HG03135 (cell line): ENCODE results near the gene APP.

Source experiments
- ATAC-seq: cut with Tn5 transposase; IDR thresholded peaks from one replicate; pipeline ENCODE4 v1.9.1; 2021; ENCODE audit warnings: mild to moderate bottlenecking, moderate library complexity; ENCODE audit not compliant: unreplicated experiment

The APP gene

DNA sequence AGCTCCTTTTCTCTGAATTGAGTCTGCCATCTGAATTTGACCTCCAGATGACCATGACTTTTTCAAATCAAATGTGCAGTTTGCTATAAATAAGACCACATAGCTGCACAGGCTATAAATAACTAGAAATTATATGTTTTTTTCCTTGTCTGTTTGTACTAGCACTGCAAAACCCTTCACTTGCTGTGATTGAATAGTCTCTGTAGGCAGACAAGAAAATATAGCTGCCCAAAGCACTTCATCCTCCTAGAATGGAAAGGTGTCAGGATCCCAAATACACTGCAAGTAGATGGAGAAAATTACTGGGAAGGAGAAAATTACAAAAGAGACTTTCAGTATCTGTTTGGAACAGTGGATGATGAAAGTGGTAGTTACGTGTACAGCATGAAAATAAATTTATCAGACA lies 175.8 kb downstream of the APP start:
- no peak for ATAC-seq

DNA sequence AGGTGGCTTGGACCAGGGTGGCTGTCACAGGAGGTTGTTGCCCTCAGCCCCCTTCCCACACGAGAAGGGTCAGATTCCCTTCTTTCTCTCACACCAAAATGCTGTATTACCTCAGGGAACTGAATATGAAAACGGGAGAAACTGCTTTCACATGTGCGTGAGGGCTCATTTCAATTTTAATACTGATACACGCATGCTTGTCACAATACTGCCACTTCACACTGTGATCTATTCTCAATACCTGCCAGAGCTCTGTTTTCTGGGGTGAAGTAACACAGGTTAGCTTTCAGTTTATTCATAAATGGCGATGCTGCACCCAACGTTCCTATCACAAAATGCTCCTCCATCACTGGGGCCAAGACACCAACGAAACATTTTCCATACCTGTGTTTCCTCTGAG lies 181.8 kb downstream of the APP start:
- ATAC-seq, result no peak

DNA sequence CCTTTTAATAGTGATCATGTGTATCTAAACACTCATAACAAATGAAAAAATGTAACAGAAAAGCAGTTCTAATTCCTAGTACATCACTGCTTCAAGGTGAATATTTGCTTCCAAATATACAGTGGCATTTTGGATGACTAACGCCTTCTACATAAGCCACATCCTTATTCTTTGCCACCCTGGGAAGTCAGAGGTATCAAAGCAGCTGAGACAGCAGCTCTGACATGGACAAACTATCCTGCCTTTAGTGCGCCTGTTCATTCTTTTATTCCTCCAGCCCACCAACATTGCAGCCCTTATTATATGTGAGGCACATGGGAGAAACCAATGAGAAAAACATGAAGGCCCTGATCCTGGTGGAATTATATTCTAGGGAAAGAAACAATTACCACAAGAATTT lies 183.0 kb downstream of the APP start:
- no peak for ATAC-seq

DNA sequence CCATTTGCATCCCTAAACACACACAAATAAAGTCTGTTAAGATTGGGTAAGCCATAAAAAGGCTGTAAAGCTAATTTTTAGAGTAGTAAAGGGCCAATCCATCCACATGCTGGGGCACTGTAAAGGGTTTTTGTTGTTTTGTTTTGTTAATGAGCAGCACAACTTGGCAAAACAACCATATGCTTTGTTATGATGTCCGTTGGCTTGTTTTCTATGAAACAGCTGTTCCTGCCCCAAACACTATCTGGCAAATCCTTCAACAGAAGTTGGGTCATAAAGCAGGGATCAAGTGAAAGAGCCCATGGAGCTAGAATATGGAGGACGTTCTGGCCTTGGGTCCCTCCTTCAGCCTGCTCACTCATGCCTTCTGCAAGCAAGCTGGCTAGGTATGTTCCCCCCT lies 183.6 kb downstream of the APP start:
- no peak for ATAC-seq

DNA sequence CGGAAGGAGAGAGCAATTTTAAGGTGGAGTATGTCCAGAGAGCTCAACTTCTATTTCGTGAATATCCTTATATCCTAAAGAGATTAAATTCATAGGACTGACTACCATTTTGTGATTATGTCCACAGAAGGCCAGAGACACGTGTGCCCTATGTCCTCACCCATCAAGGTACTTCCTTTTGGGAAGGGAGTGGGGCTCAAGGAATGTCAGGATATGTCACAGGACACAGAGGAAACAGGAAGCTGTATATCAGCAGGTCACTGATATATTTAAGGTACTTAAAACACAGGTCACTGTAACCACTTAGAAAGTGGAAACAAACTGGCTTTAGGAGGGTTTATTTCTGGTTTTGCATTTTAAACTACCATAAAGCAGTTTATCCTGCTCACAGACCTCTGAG lies 184.6 kb downstream of the APP start:
- ATAC-seq, result no peak

DNA sequence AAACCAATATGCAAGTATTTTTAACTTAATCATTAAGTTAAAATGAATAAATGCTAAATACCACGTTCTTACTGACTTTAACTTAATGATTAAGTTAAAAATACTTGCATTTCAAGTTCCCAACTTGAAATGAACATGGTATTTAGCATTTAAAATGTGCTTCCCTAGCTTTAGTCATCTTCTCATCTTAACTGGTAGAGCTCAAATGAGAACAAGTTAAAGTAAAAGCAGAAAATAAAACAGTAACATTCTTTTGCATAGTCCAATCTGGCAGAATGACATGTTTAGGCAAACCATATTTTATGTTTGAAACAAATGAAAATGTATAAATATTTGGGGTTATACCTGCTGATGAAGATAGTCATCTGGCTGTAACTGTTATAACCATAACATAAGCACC lies 186.0 kb downstream of the APP start:
- ATAC-seq, result no peak

DNA sequence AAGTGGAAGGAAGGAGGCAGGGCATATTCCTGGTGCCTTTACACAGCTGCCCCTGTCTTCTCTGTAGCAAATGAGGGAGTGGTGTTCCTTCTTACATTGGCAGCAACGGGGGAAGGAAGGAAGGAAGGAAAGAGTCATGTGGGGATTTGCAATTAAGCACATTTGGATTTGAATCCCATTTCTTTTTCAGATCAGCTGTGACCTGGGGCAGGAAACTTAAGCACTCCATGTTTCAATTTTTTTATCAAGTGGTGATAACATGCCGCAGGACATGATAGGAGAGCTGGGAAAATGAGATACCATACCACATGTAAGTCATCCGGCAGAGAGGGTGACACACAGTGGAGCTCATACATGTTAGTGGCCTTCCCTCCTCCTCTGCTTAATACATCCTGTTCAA lies 186.8 kb downstream of the APP start:
- ATAC-seq, result no peak

DNA sequence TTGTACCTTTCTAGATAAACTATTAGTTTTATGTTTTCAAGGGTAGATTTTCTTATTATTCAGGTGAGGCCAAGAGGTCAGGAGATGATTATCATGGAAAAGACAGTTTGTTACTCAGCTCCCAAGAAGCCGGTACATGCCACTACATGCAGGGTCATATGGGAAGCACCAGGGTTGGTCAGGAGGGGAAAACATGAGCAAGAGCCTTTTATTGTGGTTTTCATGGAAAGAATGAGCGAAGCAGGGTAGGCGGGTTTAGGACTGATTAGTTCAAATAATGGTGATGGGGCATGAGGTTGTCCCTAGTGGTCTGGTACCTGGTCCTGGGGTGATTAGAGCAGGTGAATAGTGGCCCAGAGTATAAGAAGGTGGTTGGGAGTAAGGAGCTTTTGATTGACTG lies 189.9 kb downstream of the APP start:
- no peak for ATAC-seq

DNA sequence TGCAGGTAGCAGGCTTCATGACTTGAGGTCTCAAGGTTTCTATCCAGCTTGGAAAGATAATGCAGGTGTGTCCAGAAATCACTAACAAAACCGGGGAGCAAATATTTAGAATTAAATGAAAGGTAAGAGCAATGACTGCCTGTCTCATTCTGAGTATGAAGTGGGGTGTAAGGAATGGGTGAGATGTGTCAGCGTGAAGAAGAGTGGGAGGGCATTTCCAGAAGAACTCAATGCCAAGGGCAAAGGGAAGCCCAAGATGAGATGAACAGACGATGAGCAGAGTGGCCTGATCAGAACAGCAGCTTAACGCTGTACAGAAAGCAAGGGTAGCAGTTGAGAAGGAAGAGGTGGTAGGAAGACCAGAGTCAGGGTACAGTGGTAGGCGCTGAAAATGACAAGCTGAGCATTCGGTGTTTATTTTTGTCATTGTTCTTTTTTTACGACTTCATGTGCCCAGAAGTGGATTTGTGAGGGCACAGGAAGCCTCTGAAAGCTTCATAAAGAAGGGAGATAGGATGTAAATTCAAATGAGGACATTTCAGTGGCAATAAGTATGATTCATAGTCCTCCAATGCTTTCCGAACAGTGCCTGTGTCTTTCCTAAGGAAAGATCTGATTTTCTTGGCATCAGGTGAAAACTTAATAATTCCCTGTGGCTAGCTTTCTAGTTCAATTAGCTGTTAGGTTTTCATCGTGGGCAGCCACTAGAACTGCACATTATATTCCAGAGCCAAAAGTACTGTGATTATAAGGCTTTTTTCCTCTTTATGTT lies 190.5 kb downstream of the APP start:
- no peak for ATAC-seq

DNA sequence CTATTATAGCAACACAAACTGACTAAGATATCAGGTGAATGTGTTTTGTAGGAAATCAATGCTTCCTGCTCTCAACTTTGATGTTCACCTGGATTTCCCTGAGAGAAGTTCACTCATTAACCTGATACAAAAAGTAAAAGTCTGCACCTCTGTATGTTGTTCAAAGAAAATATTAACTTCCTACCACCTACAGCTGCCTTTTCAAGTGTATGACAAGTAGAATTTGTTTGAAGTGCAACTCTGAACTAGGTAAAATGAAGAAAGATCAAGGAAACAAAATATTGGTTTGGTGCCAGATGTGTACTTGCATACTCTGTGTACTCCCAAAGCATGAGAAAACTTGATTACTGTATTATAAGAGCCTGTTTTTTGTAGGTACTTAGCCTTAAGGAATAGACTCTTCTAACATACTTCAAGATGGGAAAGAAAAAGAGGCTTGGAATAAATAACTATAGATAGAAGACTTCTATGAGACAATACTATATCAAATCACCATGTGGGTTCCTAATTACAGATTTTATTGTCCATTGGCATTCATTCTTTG lies 193.4 kb downstream of the APP start:
- ATAC-seq, result no peak

DNA sequence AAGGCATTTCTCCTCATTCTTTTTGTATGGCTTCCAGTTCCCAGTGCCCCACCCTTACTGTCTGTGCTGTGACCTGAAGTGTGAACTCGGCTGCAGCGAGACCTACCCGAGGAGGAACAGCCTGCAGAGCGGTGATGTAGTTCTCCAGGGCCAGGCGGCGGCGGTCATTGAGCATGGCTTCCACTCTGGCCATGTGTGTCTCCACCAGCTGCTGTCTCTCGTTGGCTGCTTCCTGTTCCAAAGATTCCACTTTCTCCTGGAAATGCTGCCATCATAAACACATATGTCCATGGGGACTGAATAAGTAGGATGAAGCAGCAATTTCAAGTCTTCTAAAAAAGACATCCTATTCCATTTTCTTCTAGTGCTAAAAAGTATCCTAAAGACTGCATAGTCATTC lies 195.6 kb downstream of the APP start:
- ATAC-seq, result no peak

DNA sequence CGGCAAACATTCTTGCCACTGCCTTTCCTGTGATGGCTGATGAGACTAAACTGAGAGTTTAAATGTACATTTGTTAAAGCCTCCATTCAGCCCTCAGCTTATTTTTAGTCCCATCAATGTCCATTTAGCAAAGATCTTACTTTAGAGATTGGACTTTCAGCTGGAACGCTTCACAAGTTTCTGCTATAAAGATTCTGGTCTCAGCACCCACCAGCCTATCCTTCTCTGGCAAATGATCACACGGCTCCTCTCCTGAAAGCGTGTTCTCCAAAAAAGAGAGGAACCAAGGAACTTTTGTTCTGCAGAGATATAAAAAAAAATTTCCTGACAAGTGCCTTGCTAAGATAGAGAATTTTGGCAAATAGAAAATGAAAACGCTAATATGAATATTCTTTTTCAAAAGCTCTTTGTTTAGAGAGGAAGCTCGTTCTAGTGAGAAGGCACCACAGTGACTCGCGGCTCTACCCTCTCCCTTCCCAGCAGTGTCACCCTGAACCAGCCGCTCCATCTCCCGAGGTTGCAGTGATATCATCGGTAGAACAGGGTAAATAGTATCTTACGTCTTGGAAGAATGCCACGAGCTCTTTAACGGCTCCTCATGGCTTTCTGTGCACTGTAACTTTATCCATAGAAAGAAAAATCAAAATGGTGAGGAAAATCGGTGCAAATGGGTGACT lies 200.2 kb downstream of the APP start:
- no peak for ATAC-seq

DNA sequence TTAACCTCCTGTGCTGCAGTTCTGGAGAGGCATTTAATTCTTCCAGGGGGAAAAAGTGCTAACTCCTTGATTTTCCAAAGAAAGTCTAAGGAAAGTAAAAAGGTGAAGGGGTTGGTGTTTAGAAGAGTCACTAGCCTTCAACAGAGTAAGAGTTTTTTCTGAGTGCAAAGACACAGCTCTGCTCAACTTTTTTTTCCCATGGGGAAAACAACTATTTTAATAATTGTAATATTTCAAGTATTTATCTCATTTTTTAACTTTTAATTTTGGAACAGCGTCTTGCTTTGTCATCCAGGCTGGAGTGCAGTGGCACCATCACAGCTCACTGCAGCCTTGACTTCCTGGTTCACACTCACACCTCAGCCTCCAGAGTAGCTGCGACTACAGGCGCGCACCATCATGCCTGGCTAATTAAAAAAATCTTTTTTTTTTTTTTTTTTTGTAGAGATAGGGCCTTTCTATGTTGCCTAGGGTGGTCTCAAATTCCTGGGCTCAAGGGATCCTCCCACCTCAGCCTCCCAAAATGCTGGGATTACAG lies 202.6 kb downstream of the APP start:
- ATAC-seq, result peak; percentile 57

DNA sequence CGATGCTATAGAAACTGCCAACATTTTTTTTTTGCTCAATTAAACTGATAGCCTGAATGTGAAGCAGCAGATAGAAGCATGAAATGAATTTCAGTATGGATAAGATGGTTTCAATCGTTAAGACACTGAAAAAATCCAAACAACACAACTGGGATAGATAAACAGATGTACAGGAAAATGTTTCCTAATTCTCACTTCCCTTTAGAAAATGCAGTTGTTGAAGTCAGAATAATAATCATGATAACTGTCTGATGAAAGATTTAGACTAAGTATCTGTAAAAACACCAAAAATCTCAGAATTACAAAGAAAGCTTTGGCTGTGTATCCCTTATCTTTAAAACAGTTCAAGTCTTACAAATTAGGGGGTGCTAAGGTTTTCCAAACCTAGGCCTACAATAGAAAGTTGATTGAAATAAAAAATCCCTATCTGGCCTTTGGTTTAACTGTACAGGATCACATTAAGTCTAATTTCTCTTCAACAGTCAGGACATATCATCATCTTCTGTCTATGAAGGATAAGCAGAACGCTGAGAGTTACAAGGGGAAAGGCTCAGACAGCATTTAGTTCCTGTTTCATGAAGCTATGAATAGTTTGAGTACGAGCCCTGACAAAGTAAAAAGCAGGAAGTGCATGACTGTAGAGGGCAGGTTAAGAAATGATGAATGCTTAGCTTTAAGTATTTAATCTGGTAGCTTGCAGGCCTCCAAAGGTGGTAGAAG lies 203.2 kb downstream of the APP start:
- ATAC-seq, result peak; percentile 100

DNA sequence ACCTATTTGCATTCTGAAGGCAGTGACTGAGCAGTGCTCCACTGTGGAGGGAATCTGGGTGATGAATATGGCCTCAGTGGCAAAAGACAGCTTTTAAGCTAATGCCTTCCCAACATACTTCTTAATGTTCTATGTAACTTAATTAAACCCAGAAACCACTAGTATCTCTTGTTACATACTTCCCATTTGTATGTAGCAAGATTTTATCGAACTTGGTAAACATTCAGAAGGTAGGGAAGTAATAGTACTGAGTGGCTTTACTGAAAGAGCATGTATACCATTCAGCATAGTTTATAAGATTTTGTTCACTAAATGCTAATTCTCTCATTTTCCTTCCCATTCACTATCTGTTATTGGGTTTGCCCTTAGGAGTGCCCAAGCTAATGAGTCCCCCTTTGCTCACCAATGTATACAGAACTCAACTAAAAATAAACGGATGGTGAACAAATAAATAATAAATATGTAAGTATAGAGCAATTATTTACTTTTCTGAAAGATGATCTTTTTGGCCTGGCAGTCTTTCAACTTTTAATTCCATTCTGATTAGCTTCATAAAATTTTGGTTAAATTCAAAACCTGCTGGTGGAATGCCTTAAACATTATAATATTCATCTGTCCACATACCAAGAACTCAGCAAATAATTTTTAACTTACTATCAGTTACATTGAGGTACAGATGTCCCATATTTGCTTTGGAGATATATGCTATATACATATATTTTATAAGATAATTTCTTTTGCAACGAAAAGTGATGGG lies 204.4 kb downstream of the APP start:
- ATAC-seq, result no peak

DNA sequence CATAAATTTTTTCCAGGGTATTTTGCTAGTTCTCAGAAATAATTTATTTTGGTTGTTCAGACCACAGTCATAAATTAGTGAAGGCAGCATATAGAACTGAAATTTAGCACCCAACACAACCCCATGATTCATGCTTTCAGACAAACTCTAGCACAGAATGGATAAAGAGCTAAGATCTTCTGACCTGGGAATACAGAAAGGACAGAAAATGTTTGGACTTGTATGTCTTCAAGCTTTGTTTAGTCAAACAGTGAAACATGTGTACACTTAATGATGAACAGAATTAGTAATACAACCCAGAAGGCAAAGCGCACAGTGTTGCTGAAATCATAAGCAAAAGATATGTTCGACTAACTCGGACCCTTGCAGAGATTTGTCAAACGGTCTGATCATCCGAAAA lies 205.6 kb downstream of the APP start:
- ATAC-seq, result no peak

DNA sequence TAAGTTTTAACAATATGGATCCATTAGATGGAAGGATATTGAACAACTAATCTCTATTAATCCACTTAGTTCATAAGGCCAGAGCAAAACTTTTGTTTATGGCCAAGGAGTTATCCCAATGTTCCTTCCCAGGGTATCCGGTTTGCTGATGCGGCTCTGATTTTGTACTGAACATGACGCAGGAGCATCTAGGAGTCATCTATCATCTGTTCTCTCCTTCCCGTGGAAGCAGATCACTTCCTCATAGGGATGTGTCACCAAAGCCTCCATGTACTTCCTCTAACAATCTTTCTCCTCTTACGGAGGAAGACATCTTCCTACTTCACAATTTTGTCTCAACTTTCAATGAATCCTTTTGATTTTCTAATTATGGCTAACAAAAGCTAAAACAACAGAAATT lies 206.6 kb downstream of the APP start:
- no peak for ATAC-seq

DNA sequence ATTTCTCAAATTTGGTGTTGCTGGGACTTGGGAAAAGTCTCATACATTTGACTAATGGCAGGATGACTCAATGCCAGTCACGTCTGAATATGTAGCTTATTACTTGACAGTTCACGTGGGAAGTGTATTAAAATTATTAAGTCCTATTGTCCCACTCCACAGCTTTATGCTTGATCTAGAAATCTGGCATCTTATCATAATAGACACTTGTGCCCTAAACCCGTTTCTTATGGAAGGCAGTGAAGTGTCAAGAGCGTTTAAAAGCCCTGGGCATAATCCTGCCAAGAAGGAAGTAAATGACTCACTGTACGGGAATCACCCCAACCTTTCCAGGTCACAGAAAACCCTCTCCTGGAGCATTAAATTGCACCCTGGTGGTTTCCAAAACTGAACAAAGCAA lies 207.4 kb downstream of the APP start:
- no peak for ATAC-seq

DNA sequence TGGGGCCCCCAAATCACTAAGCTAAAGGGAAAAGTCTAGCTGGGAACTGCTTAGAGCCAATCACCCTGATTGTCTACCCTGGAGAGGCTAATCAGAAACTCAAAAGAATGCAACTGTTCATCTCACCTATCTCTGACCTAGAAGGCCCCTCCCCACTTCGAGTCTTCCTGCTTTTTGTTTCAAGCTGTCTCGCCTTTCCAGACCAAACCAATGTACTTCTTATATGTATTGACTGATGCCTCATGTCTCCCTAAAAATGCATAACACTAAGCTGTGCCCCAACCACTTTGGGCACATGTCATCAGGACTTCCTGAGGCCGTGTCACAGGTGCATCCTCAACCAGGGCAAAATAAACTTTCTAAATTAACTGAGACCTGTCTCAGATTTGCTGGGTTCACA lies 209.5 kb downstream of the APP start:
- ATAC-seq, result no peak

DNA sequence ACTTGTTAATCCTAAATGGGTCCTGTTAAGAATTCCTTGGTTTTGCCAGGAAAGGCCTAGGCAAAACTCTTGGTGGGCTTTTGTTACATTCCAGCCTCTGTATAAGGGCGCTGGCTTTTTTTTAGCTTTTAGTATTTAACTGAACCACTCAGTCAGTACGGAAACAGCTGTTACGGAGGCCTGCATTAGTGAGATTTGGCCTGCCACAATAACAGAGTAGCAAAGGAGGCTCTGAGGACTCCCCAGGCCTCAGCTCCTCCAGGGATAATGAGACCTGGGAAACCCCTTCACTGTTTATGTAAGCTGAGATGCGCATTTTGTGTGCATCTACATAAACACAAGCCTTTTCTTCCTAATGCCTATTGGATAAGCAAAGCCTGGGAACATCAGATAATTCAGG lies 210.2 kb downstream of the APP start:
- ATAC-seq, result no peak

DNA sequence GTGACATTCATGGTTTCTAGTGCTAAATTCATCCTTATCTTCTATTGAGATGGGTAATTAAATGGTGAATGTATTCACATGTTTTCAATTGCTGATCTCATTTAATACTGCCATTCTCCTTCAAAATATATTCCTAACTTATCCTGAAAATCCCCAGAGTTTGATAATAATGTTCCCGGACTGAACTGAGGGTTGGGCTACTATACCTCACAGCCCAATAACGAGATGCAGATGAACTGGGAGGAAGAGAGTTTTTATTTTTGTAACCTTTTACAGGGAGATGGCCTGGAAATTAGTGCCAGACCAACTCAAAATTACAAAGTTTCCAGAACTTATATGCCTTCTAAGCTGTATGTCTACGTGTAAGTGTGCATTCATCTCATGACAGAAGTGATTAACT lies 210.8 kb downstream of the APP start:
- no peak for ATAC-seq
